CD4-positive, alpha-beta T cell treated with Interleukin-17A for 1 hour (primary cell): Measurements from ENCODE around the gene EDN2.
A peak's percentile ranks its signal among the peaks of the same experiment; 100 is the strongest.

Experiments used
- DNase-seq: peaks from one replicate; pipeline ENCODE4 v3.0.0-alpha.2; 2020

The EDN2 gene

GRCh38 chr1:41434748-41435449 is 49.6 kb downstream of the EDN2 start:
- no peak for DNase-seq

GRCh38 chr1:41434306-41434705 is 50.2 kb downstream of the EDN2 start:
- no peak for DNase-seq

- no peak for DNase-seq
These were observed 51.0 kb downstream of the EDN2 start for GRCh38 chr1:41433501-41433900.

- peak; percentile 53 for DNase-seq
These were observed 51.8 kb downstream of the EDN2 start for GRCh38 chr1:41432481-41433280.

GRCh38 chr1:41431490-41432350 is 52.8 kb downstream of the EDN2 start:
- no peak for DNase-seq

- DNase-seq, result no peak
These were observed 53.9 kb downstream of the EDN2 start for GRCh38 chr1:41430582-41430981.

- DNase-seq, result no peak
These were observed 54.4 kb downstream of the EDN2 start for GRCh38 chr1:41430069-41430468.

- no peak for DNase-seq
These were observed 54.8 kb downstream of the EDN2 start for GRCh38 chr1:41429641-41430035.
